BJ (cell line): ENCODE measurements around the gene KCNH8. TPM values are rescaled to one million over a fixed set of nuclear protein-coding genes. Genes with fewer than 3 reads are reported as not detected.

Experiments
- CTCF ChIA-PET: fragments of 350-600 bp; formaldehyde crosslinking; extraction: SDS; loops from one replicate; lab custom pipeline; 2021; ENCODE audit warnings: antibody characterized with exemption, inconsistent platforms; lab: Yijun Ruan, JAX
- POLR2A ChIA-PET: fragments of 300-600 bp; sonication (Branson Sonifier 250); formaldehyde crosslinking; extraction: SDS; loops from one replicate; lab custom pipeline; 2021; ENCODE audit warnings: antibody characterized with exemption; lab: Charles Lee
- DNase-seq: peaks from one replicate; pipeline ENCODE4 v3.0.0-alpha.2; 2011; ENCODE audit warnings: low read depth
- H3K27me3 ChIP-seq: 2 replicates; pipeline ENCODE4 v1.6.0; 2011; ENCODE audit warnings: low read length; ENCODE audit not compliant: control insufficient read depth, insufficient read depth
- H3K36me3 ChIP-seq: 2 replicates; pipeline ENCODE4 v1.5.1; 2011; ENCODE audit warnings: low read length; ENCODE audit not compliant: control insufficient read depth, insufficient read depth
- H3K4me3 ChIP-seq: 2 replicates; pipeline ENCODE4 v1.5.1; 2011; ENCODE audit warnings: low read depth, mild to moderate bottlenecking, control low read depth, low read length
- polyA plus RNA-seq: library from polyadenylated mRNA; depleted of rRNA; stranded (reverse); fragments of >200 nt; gene quantifications from 2 replicates; pipeline ENCODE4 v1.2.3, GENCODE V29; 2011
- TF ChIP-seq, protein P1 (sequence below): IDR thresholded peaks from 2 replicates; pipeline ENCODE4 v1.5.1; 2011; ENCODE audit warnings: low read depth, mild to moderate bottlenecking, control low read depth, inconsistent platforms, low read length, moderate library complexity; ENCODE audit not compliant: insufficient read depth

Gene KCNH8
- polyA plus RNA-seq, 1 experiment: 0.02 TPM

DNA sequence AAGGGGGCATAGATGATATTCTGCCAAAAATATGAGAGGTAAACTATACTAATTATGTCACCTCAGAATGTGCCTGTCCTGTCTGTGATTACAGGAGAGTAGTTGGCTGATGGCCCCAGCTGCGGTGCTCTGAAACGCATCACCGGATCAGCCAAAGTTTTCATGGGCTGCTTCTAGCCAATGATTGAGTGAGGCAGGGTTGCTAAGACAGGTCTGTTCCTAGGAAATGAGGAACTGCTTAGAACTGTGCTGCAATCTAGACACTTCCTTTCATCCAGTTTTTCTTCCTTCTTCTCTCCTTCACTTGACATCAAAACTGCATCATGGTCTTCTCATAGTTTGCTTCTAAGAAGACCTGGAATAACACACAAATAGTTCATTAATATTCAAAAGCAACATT is 124.0 kb downstream of the KCNH8 start:
- CTCF ChIA-PET: no interaction called here

DNA sequence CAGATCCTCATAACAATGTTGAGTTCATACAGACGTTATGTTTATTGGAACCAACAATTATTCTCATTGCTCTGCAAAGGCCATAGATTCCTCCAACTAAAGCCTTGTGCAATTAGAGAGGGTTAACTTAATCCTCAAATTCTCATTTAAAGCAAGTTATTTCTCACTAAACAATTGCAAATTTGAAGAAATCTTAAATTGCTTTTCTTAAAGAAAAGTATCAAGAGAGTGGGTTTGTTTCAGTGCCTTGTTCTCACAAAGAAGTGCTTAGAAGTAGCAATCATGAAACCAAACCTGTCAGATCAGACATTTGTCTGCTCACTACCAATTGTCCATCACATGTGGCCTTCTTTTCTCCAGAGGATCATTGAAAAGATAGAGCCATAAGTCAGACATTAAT is 124.8 kb downstream of the KCNH8 start:
- CTCF ChIA-PET: no interaction called here
- Histone ChIP-seq H3K27me3 (no peaks in the 10 kb centered on the region), H3K36me3 (no peaks in the 10 kb centered on the region), H3K4me3 (no peak overlapping the region)
- POLR2A ChIA-PET: no interaction called here
- DNase-seq: no peak
- TF ChIP-seq, protein P1, sequence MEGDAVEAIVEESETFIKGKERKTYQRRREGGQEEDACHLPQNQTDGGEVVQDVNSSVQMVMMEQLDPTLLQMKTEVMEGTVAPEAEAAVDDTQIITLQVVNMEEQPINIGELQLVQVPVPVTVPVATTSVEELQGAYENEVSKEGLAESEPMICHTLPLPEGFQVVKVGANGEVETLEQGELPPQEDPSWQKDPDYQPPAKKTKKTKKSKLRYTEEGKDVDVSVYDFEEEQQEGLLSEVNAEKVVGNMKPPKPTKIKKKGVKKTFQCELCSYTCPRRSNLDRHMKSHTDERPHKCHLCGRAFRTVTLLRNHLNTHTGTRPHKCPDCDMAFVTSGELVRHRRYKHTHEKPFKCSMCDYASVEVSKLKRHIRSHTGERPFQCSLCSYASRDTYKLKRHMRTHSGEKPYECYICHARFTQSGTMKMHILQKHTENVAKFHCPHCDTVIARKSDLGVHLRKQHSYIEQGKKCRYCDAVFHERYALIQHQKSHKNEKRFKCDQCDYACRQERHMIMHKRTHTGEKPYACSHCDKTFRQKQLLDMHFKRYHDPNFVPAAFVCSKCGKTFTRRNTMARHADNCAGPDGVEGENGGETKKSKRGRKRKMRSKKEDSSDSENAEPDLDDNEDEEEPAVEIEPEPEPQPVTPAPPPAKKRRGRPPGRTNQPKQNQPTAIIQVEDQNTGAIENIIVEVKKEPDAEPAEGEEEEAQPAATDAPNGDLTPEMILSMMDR: no peak

More for the DNA sequence above, 124.0 kb downstream of the KCNH8 start:
- H3K36me3 ChIP-seq: no peaks in the 10 kb centered on the region
- POLR2A ChIA-PET: no interaction called here
- DNase-seq: no peak
- H3K27me3 ChIP-seq: no peaks in the 10 kb centered on the region
- H3K4me3 ChIP-seq: no peak overlapping the region
- TF ChIP-seq, protein P1: no peak

DNA sequence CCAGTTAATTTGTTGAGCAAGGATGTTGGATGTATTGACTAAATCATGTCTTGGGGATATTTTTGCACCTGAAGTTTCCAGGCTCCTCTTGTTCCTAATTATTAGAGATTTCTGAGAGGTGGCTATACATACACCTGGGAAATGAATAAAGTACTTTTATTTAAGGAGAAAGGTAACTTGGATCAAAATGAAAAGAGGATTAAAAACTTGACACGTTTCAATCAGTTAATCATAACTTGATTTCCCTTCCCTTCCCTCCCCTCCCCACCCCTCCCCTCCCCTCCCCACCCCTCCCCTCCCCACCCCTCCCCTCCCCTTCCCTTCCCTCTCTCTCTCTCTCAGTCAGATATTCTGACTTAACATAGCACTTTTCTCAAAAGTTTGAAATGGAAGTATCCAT is 126.3 kb downstream of the KCNH8 start:
- TF ChIP-seq, protein P1: no peak
- Histone ChIP-seq H3K27me3 (no peaks in the 10 kb centered on the region), H3K4me3 (no peak overlapping the region), H3K36me3 (no peaks in the 10 kb centered on the region)
- POLR2A ChIA-PET: no interaction called here
- DNase-seq: no peak
- CTCF ChIA-PET: no interaction called here

DNA sequence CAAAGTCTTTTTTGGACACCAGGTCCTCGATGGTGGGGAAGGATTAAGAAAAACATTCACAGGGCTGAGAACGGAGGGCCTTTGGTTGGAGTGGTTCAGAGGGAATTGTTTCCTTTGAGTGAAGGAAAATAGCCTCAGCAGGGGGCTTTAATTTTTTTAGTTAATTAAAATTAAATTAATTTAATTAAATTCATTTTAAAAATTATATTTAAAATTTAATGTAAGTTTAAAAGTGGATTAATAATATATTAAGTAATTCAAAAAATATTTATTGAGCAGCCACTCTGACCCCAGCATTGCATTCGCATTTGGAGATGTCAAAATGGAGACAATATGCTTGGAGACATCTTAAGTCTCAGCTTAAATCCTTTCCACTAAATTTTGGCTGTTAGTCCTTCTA is 136.7 kb downstream of the KCNH8 start:
- ChIA-PET CTCF (no interaction called here), POLR2A (no interaction called here)
- Histone ChIP-seq H3K4me3 (no peak overlapping the region), H3K27me3 (no peaks in the 10 kb centered on the region), H3K36me3 (no peaks in the 10 kb centered on the region)
- TF ChIP-seq, protein P1: no peak
- no peak for DNase-seq

DNA sequence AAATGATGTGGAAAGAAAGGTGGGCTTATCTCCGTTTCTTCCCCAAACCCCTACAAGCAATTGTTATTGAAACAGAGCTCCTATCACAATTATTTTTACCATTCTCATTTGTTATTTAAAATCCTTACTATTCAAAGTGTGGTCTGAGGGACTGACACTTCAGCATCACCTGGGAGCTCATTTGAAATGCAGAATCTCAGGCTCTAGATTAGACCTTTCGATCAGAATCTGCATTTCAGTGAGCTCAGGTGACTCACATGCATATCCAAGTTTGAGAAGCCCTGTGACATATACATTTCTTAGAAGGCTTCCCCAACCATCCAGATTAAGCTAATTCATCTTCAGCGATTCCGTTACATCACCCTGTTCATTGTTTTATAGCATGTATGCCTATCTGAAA is 145.0 kb downstream of the KCNH8 start:
- no peak overlapping the region for H3K4me3 ChIP-seq
- POLR2A ChIA-PET: no interaction called here
- CTCF ChIA-PET: no interaction called here

More for the DNA sequence above, 145.0 kb downstream of the KCNH8 start:
- no peaks in the 10 kb centered on the region for H3K27me3 ChIP-seq
- TF ChIP-seq, protein P1: no peak
- no peaks in the 10 kb centered on the region for H3K36me3 ChIP-seq
- DNase-seq: no peak
